Measurements from ENCODE around the gene LILRA6.
"Not testable (repeated sequence)": the region's sequence is repeated elsewhere in the genome, so short reads cannot be mapped to it uniquely, and the experiment has no call there.

Gene LILRA6

DNA sequence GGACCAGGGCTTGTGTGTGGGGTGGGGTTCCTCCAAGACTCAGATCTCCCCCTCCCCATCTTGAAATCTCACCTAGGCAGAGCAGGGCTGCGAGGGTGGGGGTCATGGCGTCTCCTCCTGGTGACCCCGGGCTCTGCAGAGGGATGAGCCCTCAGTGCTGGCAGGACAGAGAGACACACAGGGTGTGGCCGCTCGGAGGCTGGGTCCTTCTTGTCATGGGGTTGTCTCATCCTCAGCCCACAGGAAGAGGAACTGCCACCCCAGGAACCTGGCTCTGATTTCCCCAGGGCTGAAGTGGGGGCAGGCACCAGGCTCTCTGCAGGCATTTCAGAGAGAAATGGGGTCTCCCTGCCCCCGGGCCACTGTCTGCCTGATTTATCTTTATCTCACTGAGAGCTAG, at the start of gene LILRA6:
LILRA6 (minus strand) TSS at position 145 of the 400 bp plus-strand sequence.
- not testable (repeated sequence) for DNase-seq

DNA sequence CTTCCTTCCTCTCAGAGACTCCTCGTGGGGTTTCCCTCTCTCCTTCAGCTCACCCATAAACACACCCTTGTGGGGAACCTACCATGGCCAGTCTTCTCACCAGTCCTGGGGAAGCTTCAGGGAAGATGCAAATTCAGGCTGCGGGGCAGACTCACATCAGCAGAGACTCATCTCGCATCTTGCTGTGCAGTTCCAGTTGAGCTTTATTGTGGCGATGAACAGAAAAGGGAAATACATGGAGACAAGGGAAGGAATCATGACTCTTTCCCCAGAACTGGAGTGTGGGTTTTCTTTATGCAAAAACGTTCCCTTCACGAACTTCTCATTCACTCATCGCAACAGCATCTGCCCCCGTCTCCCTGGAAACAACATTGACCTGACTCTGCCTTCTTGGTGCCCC, 46.6 kb upstream of the LILRA6 start:
- not testable (repeated sequence) for DNase-seq

DNA sequence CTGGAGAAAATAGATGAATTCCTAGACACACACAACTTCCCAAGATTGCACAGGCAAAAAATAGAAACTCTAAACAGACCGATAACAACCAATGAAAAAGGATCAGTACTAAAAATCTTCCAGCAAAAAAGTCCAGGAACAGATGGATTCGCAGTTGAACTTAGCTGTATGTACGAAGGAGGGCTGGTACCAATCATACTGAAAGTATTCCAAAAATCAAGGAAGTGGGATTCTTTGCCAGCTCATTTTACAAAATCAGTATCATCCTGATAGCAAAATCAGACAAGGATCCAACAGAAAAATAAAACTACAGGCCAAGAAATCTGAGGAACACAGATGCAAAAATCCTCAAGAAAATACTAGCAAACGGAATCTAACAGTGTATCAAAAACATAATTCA, 44.9 kb upstream of the LILRA6 start:
- DNase-seq, result no peak

DNA sequence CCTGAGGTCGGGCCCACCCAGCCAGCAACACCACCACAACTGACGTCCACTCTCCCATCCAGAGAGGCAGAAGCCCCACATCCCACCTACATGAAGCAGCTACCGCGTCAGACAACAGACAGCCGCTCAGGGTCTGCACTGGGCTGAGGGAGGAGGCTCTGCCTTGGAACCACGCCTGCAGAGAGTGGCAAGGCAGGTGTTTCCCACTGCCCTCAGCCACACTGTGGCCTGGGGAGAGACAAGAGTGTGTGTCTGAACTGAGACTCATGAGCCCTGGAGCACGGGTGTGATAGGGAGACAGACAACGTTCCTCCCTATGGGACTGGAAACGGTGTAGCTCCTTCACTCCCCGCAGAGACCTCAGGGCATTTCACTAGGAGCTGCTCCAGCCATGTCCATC, 43.7 kb upstream of the LILRA6 start:
- not testable (repeated sequence) for DNase-seq

DNA sequence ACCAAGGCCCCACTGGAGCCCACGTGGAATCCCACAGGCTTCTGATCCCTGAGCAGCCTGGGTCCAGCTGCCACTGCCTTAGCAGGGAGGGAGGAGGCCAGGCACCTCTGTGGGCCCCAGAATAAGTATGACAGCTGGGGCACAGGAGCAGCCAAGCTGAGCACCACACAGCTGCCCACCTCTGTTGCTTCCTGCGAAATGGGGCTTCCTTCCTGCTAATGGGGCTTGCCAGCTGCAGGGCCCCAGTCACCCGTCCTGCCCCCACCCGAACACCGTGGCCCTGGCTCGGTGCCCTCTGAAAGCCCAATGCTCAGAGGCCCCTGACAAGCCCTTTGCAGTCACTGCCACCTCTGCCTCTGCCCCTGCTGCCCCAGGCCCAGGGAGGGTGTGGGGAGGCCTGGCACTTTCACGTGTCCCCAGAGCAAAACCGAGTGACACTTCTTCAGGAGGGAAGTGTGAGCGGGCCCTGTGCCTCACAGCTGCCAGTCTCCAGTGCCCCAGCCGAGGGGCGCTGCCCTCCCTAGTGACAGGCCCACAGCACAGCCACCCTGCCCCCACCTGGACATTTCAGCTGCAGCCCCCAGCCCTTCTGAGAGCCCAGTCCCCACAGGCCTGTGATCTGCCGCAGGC, 43.0 kb upstream of the LILRA6 start:
- DNase-seq, result not testable (repeated sequence)

DNA sequence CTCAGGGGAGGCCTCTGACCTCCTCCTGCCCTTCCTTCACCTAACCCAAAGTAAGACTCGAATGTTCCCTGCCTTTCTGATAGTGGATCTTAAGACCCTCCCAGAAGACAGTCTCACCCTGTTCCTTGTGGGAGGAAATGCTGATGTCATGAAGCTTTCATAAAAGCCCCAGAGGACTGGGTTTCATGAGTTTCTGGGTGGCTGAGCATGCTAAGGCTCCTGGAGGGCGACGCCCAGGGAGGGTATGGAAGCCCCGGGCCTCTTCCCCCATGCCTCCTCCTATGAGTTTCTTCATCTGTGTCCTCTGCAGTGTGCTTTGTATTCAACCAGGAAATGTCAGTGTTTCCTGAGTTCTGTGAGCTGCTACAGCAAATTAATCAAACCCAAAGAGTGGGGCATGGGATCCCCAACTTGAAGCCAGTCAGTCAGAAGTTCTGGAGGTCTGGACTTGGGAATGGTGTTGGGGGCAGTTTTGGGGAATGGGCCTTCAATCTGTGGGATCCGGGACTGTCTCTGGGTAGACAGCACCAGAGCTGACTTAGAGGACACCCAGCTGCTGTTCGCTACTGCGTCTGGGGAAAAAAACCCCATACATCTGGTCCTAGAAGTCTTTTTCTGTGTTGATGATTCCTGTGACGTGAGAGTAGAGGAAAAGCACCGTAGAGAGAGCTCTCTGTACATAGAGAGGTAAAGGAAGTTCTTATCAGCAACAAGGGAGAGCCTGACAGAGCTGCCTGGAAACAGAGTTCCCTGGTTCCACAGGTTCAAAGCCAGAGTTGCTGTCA, 40.3 kb upstream of the LILRA6 start:
- no peak for DNase-seq

DNA sequence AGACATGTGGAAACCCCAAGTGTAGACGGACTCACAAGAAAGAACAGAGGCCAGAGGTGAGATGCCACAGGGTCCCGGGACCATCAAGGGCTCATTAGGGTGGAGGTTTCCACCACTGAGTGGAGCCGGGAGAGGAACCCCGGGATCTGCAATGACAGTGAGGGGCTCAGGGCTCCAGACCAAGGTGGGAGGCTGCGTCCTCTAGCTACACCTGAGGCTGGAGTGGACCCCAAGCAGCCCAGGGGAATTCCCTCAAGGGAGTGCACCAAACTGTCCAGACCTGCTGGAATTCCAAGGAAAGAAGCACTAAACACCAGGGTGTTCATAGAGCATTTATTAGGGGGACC, 39.1 kb upstream of the LILRA6 start:
- DNase-seq, result not testable (repeated sequence)

DNA sequence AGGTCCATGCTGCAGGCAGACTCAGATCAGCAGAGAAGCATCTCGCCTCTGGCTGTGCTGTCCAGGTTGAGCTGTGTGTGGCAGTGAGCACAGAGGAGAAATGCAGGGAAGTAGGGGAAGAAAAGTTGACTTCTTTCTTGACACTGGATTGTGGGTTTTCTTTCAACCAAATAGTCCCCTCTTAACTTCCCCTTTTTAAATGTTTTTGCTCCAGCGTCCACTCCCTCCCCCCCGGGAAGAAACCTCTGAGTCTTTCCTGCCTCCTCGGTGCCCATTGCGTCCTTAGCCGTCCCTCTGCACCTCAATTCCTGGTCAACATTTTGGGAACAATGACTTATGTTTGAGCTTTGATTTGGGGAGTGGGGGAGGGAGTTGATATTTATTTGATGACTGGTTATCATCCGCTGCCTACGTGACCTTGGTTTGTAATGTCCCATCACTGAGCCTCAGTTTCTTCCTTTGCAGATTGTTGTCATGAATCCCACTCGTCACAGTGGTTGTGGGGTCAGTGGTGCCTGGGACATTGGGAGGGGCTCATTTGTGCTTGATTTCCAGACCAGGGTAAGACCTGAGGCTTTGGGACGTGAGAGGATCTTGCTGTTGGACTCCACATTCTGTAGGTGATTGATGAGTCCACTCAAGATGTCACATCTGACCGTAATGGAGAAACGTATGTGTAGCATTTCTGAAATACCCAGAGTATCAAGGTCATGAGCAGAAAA, 38.6 kb upstream of the LILRA6 start, which contains the start of gene LILRB2:
LILRB2 (minus strand) TSS at position 104 of the 722 bp plus-strand sequence. CDS start 614 bp downstream, outside the sequence.
- no peak for DNase-seq

DNA sequence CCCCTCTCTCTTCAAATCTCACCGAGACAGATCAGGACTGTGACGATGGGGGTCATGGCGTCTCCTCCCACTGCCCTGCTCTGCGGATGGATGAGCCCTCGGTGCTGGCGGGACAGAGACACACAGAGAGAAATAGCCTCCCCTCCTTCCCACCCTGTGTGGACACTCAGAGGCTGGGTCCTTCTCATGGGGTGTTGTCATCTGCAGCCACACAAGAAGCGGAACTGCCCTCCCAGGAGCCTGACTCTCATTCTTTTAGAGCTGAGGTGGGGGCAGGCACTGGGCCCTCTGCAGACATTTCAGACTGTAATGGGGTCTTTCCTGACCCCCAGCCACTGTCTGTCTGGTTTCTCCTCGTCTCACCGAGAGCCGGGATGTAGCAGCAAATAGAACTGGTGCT, 37.9 kb upstream of the LILRA6 start:
- DNase-seq, result not testable (repeated sequence)

DNA sequence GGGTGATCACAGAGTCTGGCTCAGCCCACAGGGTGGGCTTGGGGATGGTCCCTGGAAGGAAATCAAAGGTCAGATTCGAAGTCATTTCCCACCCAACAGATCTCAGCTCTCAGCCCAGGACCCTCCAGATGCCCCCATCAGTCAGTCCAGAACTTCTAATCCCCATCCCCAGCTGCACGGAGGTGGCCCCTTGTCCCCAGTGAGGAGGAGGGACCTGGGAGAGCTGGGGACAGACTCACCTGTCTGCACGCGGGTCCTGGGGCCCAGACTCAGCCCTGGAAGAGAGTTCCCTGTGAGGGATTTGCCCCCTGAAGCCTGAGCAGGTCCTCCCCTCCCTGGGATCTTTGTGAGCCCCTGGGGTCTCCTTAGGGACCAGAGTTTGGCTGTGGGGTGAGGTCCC, 37.4 kb upstream of the LILRA6 start:
- DNase-seq, result not testable (repeated sequence)

DNA sequence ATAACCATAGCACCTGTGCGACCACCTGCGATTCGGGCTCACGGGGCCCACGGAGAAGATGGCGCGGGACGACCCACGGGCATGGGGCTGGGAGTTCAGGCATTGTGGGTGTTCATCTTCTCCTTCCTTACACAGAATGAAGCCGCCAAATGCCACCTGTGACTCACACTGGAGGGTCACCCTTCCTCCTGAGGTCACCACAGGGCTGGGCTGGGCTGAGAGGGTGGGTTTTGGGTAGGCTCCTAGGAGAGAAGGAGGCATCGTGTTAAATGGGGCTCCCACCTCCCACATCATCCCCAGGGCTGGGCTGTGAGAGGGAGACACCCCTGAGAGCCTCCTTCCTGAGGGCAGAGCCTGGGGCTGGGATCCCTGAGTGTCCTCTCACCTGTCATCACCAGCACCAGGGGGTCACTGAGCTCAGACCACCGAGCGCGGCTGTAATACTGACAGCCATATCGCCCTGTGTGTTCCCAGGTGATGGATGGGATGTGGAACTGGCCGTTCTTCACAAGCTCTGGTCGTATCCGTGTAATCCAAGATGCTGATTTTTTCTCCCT, 36.9 kb upstream of the LILRA6 start:
- no peak for DNase-seq

DNA sequence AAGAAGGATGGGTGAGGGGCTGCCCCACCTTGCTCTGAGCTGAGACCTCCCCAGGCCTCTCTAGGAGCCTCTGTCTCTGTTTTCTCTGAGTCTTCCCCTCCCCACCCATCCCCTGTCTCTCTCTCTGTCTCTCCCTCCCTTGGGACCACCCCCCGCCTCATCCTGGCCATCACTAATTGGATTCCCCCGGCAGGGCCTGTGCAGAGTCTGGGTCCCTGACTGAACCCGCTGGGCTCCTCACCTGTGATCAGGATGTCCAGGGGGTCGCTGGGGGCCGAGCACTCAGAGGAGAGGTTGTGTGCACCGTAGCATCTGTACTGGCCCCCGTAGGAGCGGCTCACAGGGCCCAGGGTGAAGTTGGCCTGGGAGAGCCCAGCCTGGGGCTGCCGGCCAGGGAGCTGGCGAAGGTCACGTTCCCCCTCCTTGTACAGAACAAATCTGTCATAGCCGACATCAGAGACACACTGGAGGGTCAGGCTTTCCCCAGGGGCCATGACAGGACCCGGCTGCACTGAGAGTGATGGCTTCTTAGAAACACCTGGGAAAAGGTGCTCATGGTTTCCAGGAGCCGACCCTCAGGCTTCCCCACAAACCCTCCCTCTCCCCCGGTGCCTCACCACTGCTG, 36.1 kb upstream of the LILRA6 start:
- DNase-seq, result not testable (repeated sequence)

DNA sequence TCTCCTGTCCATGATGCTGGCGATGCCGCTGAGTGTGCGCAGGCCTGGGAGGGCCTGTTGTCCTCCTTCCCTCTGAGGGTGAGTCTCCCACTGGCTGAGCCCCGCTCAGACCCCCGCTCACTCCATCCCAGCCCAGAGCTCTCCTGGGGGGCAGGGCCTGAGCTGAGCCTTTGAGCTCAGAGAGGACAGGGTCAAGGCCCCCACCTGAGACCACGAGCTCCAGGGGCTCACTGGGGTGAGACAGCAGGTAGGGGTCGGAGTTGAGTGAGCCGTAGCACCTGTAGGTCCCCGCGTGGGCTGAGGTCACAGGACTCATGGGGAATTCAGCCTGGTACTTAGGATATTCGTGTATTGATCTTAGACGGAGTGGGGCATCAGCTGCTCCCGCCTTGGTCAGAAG, 35.5 kb upstream of the LILRA6 start:
- DNase-seq, result not testable (repeated sequence)

DNA sequence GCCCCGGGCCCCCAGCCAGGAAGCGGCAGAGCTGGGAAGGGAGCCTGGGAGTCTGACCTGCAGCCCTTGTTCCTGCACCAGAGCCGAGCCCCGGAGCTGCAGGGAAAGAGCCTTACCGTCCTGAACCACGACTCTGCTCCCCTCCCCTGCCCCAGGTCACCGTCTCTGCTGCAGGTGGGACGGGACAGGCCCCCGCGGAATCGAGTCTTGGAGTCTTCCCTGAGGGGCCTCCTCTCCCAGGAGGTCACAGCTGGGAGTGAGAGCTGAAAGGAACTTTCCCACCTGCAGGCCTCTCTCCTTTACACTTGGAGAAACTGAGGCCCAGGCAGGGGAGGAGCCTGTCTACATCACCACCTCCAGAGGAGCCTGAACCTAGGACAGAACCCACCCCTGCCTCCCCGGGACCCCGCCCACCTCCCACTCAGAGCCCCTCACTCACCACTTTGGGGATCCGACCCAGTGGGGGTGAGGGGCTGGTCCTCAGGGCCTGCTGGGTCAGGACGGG, 34.6 kb upstream of the LILRA6 start:
- not testable (repeated sequence) for DNase-seq

DNA sequence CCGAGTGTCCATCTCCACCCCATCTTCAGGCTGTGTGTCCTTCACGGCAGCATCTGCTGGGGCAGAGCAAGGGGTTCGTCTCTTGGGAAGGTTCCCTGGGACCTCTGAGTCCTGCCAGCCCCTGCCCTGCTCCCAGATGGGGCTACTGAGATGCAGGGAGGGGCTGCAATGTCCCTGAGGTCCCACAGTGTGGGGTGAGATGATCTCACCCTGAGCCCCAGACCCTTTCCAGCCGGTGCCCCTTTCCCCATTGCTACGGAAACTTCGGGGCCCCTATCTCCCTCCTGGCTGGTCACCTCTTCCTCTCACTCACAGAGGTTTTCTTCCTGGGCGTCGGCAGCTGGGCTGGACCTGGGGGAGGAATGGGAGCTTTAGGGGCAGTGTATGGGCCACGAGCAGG, 33.4 kb upstream of the LILRA6 start:
- no peak for DNase-seq

DNA sequence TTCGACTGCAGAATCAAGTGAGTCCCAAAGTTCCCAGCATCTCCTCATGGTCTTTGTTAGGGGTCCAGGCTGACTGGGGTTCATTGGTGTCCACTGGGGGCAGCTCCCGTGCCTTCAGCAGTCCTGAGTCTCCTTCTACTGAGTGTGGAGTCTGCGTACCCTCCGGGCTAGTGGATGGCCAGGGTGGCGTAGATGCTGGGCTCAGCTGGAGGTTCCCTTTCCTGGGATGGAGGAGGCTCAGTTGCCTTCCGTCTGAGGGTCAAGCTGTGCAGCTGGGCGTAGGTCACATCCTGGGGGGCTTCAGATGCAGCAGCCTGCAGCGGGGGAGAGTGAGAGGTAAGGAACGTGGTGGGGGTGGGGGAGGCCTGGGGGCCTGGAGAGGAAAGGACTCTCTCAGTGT, 31.9 kb upstream of the LILRA6 start:
- not testable (repeated sequence) for DNase-seq

DNA sequence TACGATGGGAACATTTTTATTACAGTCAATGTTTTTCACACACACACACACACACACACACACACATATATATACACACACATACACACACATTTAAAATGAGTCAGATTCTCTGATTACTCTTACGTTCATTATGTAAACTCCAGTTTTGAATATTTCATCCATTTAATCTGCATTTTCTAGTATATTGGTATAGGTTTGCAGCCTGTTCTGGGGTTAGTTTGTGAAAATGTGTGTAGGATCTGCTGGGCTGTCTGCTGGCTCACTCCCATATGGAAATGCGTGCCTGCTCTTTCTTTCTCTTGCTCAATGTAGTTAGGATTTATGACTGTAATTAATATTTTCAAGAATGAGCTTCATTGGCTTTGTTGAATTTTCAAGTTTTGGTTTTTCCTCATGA, 31.2 kb upstream of the LILRA6 start:
- no peak for DNase-seq

DNA sequence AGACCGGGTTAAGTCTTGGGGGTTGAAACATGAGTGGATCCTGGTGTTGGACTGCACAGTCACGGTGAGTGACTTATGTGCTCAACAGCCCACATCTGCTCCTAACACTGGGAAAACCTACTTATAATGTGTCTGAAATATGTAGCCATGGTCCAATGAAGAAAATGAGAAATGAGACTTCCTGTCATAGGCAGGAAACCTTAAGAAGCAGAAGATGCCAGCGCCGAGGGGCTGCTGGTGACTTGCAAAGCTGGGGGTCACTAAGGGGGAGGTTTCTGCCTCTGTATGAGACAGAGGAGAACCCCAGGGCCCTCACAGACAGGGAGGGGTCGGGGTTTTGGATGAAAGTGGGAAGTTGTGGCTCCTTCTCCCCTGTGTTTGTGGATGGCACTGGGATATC, 29.6 kb upstream of the LILRA6 start:
- DNase-seq, result not testable (repeated sequence)

DNA sequence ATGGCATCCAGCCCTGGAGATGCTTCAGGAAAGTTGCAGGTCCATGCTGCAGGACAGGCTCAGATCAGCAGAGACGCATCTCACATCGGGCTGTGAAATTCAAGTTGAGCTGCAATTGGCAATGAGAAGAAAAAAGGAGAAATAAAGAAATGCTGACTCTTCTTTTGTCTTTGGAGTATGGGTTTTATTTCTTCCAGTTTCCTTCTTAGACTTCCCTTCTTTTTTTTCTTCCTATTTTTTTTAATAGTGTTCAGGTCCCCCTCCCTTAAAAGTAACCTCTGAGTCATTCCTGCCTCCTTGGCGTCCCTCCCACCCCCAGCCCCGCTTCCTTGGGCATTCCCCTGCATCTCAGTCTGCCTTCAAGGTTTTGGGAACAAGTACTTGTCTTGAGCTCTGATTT, 29.0 kb upstream of the LILRA6 start:
- DNase-seq, result not testable (repeated sequence)

DNA sequence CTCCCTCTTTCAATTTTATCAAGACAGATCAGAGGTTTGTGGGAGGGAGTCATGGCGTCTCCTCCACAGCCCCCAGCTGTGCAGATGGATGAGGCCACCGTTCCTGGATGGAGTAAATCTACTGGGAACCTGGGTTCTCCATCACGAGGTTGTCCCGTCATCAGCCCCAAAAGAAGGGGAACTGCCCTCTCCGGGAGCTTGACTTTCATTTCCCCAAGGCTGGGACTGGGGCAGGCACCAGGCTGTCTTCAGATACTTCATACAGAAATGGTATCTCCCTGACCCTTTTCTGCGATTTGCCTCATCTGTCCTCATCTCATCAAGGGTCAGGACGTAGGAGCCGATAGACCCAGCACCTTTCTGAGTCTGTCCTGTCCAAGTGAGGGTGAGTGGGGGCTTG, 28.5 kb upstream of the LILRA6 start:
- DNase-seq, result no peak

DNA sequence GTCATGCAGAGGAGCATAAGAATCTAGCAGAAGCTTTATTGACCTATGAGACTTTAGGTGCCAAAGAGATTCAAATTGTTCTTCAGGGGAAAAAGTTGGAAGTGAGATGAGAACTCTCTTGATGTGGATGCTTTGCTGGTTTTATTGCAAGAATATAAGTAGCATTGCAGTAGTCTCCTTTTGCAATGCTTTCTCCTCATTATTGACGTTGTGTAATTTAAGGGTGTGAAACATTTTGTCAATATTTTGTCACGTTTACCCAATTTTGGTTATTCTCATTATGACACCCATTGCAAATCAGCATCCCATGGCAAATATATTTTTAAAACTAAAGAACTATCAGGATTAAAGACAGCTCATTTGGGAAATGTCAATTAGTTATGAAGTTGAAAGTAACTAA, 26.3 kb upstream of the LILRA6 start:
- no peak for DNase-seq

DNA sequence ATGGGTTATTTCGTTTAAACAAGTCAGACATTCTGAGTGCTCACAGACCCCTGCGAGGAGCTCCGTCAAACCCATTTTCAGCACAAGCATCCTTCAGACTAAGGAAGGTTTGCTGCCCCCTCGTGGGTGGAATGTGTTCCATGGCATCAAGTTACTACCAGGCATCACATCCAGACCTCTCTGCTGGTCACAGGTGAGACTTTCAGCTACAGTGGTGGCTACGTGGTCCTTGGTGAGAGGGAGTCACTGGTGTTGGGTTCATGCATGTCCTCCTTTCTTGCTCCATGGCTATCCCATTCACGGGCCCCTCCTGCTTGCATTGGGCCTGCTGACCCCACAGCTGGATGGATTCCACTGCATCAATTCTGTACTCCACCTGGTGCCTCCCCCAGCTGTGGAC, 23.5 kb upstream of the LILRA6 start:
- peak; percentile 37 for DNase-seq

DNA sequence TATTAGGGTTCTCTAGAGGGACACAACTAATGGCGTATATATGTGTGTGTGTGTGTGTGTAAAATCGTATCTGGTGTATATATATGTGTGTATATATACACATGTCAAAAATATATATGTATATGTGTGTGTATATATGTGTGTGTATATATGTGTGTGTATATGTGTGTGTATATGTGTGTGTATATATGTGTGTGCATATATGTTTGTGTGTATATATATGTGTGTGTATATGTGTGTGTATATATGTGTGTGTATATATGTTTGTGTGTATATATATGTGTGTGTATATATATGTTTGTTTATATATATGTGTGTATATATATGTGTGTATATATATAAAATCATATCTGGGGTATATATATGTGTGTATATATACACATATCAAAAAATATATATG, 19.9 kb upstream of the LILRA6 start:
- DNase-seq, result no peak
